Endothelial cell of umbilical vein (primary cell): Measurements from ENCODE around the gene ZCCHC4. TPM values are rescaled to one million over a fixed set of nuclear protein-coding genes. Genes with fewer than 3 reads are reported as not detected.

Experiments used
- BruUV-seq: library from RNA; stranded (reverse); fragments of 400-500 nt; replicated peaks from 2 replicates; lab custom pipeline; 2021; lab: Mats Ljungman, UMichigan
- CTCF ChIA-PET: fragments of 300-600, 350-600 bp; sonication (Branson Sonifier 250); formaldehyde crosslinking; loops from one replicate; lab custom pipeline; 2021; ENCODE audit warnings: antibody characterized with exemption, inconsistent platforms; lab: Charles Lee
- POLR2A ChIA-PET: fragments of 300-600, 350-600 bp; sonication (Branson Sonifier 250); formaldehyde crosslinking; loops from one replicate; lab custom pipeline; 2021; ENCODE audit warnings: antibody characterized with exemption, inconsistent platforms; lab: Charles Lee
- DNase-seq: peaks from one replicate; pipeline ENCODE4 v3.0.0-alpha.2; 2011; ENCODE audit warnings: low read depth, low spot score
- FAIRE-seq: peaks from 2 replicates; lab custom pipeline; 2011; peaks lifted over from hg19 to GRCh38; lab: Jason Lieb, UNC
- H2AFZ ChIP-seq: 2 replicates; pipeline ENCODE4 v1.6.0; 2012; ENCODE audit warnings: low read depth, low read length, control low read depth, inconsistent platforms
- H3K27ac ChIP-seq: 2 replicates; pipeline ENCODE4 v1.5.1; 2011; ENCODE audit warnings: low read depth, mild to moderate bottlenecking, control low read depth, low read length, moderate library complexity; ENCODE audit not compliant: insufficient read depth
- H3K27me3 ChIP-seq, 2 experiments: 2 replicates each; pipeline versions ENCODE4 v1.6.0 to v1.6.1; 2011; ENCODE audit warnings: low read length in 2 of 2, mixed read lengths in 1 of 2; ENCODE audit not compliant: control insufficient read depth in 2 of 2, insufficient read depth in 2 of 2
- H3K36me3 ChIP-seq, 2 experiments: 2 replicates in 1 of 2; 3 replicates in 1 of 2; pipeline ENCODE4 v1.5.1; 2011; ENCODE audit warnings: low read length in 2 of 2, mild to moderate bottlenecking in 1 of 2, moderate library complexity in 1 of 2; ENCODE audit not compliant: control insufficient read depth in 2 of 2, insufficient read depth in 2 of 2; ENCODE audit errors: extremely low read depth in 1 of 2
- H3K4me1 ChIP-seq: 3 replicates; pipeline ENCODE4 v1.5.1; 2011; ENCODE audit warnings: mild to moderate bottlenecking, low read length; ENCODE audit not compliant: control insufficient read depth, insufficient read depth; ENCODE audit errors: extremely low read depth
- H3K4me2 ChIP-seq: 2 replicates; pipeline ENCODE4 v1.6.1; 2011; ENCODE audit warnings: low read length, control low read depth, mixed read lengths; ENCODE audit not compliant: insufficient read depth
- H3K4me3 ChIP-seq, 3 experiments: fragments of 200-600 bp in 1 of 3; sonication (generic), shearing (Covaris generic) in 1 of 3; replicated peaks in 1 of 3; 2 replicates each; pipeline ENCODE4 v1.5.1; 2011 to 2016; ENCODE audit warnings: control low read depth in 3 of 3, low read length in 3 of 3, mild to moderate bottlenecking in 2 of 3, inconsistent platforms in 1 of 3, low read depth in 1 of 3, moderate library complexity in 1 of 3; ENCODE audit not compliant: insufficient read depth in 1 of 3
- H3K79me2 ChIP-seq: 2 replicates; pipeline ENCODE4 v1.6.0; 2012; ENCODE audit warnings: low read length, inconsistent platforms; ENCODE audit not compliant: control insufficient read depth, insufficient read depth
- H3K9ac ChIP-seq: replicated peaks from 2 replicates; pipeline ENCODE3; 2011; ENCODE audit warnings: low read length, control low read depth; ENCODE audit not compliant: insufficient read depth; ENCODE audit errors: extremely low read depth
- H3K9me1 ChIP-seq: replicated peaks from 3 replicates; pipeline ENCODE4 v1.6.0; 2011; ENCODE audit warnings: mild to moderate bottlenecking, low read length; ENCODE audit not compliant: control insufficient read depth, insufficient read depth; ENCODE audit errors: extremely low read depth
- H3K9me3 ChIP-seq: replicated peaks from 2 replicates; pipeline ENCODE4 v1.5.1; 2012; ENCODE audit warnings: low read length, inconsistent platforms; ENCODE audit not compliant: control insufficient read depth, insufficient read depth
- H4K20me1 ChIP-seq: replicated peaks from 2 replicates; pipeline ENCODE3; 2011; ENCODE audit warnings: mild to moderate bottlenecking, low read length; ENCODE audit not compliant: control insufficient read depth, insufficient read depth; ENCODE audit errors: extremely low read depth
- EZH2 ChIP-seq: IDR thresholded peaks from 2 replicates; pipeline ENCODE4 v1.6.1; 2012; ENCODE audit warnings: borderline replicate concordance, low read depth, mild to moderate bottlenecking, moderate library complexity, low read length, inconsistent platforms; ENCODE audit not compliant: severe bottlenecking
- FOS ChIP-seq: IDR thresholded peaks from 2 replicates; pipeline ENCODE4 v1.6.1; 2011; ENCODE audit warnings: mild to moderate bottlenecking, low read length, moderate library complexity, borderline replicate concordance; ENCODE audit not compliant: insufficient read depth
- GATA2 ChIP-seq: IDR thresholded peaks from 2 replicates; pipeline ENCODE4 v1.7.0; 2011; ENCODE audit warnings: low read depth, mild to moderate bottlenecking, moderate library complexity, mixed read lengths, low read length; ENCODE audit not compliant: insufficient read length, insufficient read depth
- JUN ChIP-seq: IDR thresholded peaks from 2 replicates; pipeline ENCODE4 v1.6.1; 2011; ENCODE audit warnings: borderline replicate concordance, low read depth; ENCODE audit not compliant: insufficient read length, insufficient read depth
- MYC ChIP-seq: IDR thresholded peaks from one replicate; pipeline ENCODE4 v1.6.1; 2011; ENCODE audit warnings: mild to moderate bottlenecking, low read depth, low read length
- POLR2A ChIP-seq: IDR thresholded peaks from 2 replicates; pipeline ENCODE4 v1.6.1; 2012; ENCODE audit warnings: low read depth, mild to moderate bottlenecking, control low read depth, low read length
- POLR2AphosphoS5 ChIP-seq: IDR thresholded peaks from 2 replicates; pipeline ENCODE4 v1.6.1; 2012; ENCODE audit warnings: low read depth, mild to moderate bottlenecking, control low read depth, low read length, moderate library complexity; ENCODE audit not compliant: insufficient read depth
- dilution Hi-C: fragments of 300-500 bp; cut with MboI; formaldehyde crosslinking; loops from one replicate; pipeline ENCODE4 v1.15.0; 2019; ENCODE audit warnings: low sequenced_read_pairs; ENCODE audit not compliant: extremely low pct_ligation_motif_present
- intact Hi-C: fragments of 100-400 bp; cut with micrococcal nuclease; formaldehyde crosslinking; loops from one replicate; pipeline ENCODE4 v1.10.0; 2022
- polyA plus RNA-seq, 4 experiments: library from polyadenylated mRNA; depleted of rRNA in 3 of 4; stranded (reverse) in 3 of 4; unstranded in 1 of 4; fragments of >200 nt; gene quantifications; 2 replicates each; pipeline versions ENCODE4 v1.2.1 to v1.2.3, GENCODE V29; 2011 to 2012; ENCODE audit warnings: missing spikeins in 1 of 4
- total RNA-seq: library from RNA; stranded (reverse); gene quantifications from 2 replicates; pipeline ENCODE4 v1.2.3, GENCODE V29; 2021
- TF ChIP-seq, protein P1 (sequence below), 2 donors: IDR thresholded peaks; 1 replicate in 1 of 2; 2 replicates in 1 of 2; pipeline ENCODE4 v1.5.1; 2011; ENCODE audit warnings: low read length in 2 of 2, mild to moderate bottlenecking in 2 of 2, moderate library complexity in 2 of 2, control low read depth in 1 of 2, inconsistent platforms in 1 of 2, low read depth in 1 of 2; ENCODE audit not compliant: insufficient read depth in 1 of 2; ENCODE audit errors: extremely low read depth in 1 of 2
- TF ChIP-seq, protein P2 (sequence below): IDR thresholded peaks from 2 replicates; pipeline ENCODE4 v1.6.1; 2011; ENCODE audit not compliant: insufficient read depth, insufficient read length

Gene ZCCHC4
- total and polyA plus RNA-seq, 2 donors (not counting 3 experiments of a cell fraction or from before 2014, with no cell fraction given), result 6.6 to 10.9 TPM

DNA sequence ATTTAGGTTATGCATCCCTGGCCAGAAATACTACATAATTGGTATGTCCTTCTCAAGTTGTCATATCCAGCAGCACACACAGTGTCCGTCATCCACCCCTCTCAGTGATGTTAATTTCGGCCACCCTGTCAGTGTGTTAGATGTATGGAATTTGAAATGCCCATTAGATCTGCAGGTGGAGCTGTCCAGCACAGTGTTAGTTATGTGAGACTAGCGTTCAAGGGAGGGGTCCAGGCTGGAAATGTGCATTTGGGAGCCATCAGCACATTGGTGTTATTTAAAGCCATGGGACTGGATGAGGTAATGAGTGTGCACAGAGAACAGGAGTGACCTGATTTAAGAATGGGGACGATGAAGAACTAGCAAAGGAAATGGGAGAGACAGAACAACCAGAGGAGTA is 86.9 kb downstream of the ZCCHC4 start:
- Histone ChIP-seq H3K9ac (no peak overlapping the region), H3K79me2 (no peaks in the 10 kb centered on the region), H3K9me3 (peaks cover 2% of the 10 kb centered on the region), H3K4me1 (no peaks in the 10 kb centered on the region), H3K4me3 (no peak overlapping the region), H3K9me1 (no peaks in the 10 kb centered on the region), H2AFZ (no peak overlapping the region), H3K36me3 (peaks cover 15 to 20% of the 10 kb centered on the region in 2 experiments), H3K4me2 (no peak overlapping the region), H3K27ac (no peak overlapping the region), H3K27me3 (no peaks in the 10 kb centered on the region), H4K20me1 (no peaks in the 10 kb centered on the region)
- no peak for FAIRE-seq
- no peak for DNase-seq
- dilution Hi-C loops, result no loop called here
- ChIA-PET CTCF (no interaction called here), POLR2A (no interaction called here)
- intact Hi-C loops, result no loop called here
- no peak for TF ChIP-seq MYC
- no peak for TF ChIP-seq FOS
- TF ChIP-seq, protein P1, sequence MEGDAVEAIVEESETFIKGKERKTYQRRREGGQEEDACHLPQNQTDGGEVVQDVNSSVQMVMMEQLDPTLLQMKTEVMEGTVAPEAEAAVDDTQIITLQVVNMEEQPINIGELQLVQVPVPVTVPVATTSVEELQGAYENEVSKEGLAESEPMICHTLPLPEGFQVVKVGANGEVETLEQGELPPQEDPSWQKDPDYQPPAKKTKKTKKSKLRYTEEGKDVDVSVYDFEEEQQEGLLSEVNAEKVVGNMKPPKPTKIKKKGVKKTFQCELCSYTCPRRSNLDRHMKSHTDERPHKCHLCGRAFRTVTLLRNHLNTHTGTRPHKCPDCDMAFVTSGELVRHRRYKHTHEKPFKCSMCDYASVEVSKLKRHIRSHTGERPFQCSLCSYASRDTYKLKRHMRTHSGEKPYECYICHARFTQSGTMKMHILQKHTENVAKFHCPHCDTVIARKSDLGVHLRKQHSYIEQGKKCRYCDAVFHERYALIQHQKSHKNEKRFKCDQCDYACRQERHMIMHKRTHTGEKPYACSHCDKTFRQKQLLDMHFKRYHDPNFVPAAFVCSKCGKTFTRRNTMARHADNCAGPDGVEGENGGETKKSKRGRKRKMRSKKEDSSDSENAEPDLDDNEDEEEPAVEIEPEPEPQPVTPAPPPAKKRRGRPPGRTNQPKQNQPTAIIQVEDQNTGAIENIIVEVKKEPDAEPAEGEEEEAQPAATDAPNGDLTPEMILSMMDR (IDR thresholded peaks at IDR 0.05; ENCODE audit: extremely low read depth in 1 of 2, insufficient read depth in 1 of 2, low read depth in 1 of 2, low read length in 2 of 2), result no peak
- no peak for TF ChIP-seq GATA2
- TF ChIP-seq EZH2, result no peak
- TF ChIP-seq JUN, result no peak
- TF ChIP-seq POLR2AphosphoS5, result no peak
- TF ChIP-seq, protein P2, sequence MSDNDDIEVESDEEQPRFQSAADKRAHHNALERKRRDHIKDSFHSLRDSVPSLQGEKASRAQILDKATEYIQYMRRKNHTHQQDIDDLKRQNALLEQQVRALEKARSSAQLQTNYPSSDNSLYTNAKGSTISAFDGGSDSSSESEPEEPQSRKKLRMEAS, result no peak
- TF ChIP-seq POLR2A, result no peak
- BruUV-seq, result no TSS peak
